GM19468 (cell line): ENCODE results near the gene TOM1.

Experiments used
- ATAC-seq: cut with Tn5 transposase; IDR thresholded peaks from one replicate; pipeline ENCODE4 v1.9.1; 2021; ENCODE audit warnings: mild to moderate bottlenecking, moderate library complexity, moderate number of reproducible peaks; ENCODE audit not compliant: unreplicated experiment; ENCODE audit errors: extremely low read depth

TOM1 gene

DNA sequence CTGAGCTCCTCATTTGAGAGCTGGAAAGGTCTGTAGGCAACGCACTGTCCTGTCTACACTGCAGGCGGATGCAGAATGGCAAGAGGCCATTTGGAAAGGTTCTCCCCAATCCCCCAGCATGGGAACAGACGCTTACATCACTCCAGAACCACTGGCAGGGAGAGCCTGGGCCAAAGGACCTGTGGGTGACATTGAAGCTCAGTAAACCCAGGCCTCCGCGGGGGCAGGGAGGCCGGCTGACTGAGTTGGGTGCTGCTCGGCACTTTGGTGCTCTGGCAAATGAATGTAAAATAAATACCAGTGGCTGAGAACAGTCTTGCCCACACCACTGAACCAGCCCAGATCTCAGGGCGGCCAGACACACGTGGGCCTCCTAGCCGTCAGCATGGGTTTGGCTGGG lies 22.4 kb downstream of the TOM1 start:
- no peak for ATAC-seq

DNA sequence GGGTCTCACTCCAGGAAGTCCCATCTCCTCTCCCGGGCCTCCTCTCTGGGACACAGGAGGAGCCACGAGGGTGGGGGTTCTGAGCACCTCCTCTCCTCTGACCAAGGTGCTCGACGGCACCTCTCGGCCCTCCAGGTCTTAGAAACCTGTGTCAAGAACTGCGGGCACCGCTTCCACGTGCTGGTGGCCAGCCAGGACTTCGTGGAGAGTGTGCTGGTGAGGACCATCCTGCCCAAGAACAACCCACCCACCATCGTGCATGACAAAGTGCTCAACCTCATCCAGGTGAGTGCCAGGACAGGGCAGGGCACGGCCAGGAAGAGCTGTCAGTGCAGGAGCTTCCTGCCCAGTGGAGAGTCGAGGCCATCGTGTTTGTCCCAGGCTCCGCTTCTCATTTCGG lies 23.2 kb downstream of the TOM1 start:
- no peak for ATAC-seq

DNA sequence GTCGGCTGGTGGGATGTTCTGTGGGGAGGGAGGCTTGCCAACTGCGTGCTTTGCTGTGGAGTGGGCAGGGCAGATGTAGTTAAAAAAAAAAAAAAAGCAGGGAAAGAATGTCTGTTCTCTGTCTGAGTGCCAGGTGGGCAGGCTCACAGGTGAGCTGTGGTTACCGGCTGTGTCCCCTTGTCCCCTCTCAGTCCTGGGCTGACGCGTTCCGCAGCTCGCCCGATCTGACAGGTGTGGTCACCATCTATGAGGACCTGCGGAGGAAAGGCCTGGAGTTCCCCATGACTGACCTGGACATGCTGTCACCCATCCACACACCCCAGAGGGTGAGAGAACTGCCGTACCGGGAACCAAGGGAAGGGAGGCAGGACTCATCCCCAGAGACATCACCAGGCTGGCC lies 23.6 kb downstream of the TOM1 start:
- no peak for ATAC-seq

DNA sequence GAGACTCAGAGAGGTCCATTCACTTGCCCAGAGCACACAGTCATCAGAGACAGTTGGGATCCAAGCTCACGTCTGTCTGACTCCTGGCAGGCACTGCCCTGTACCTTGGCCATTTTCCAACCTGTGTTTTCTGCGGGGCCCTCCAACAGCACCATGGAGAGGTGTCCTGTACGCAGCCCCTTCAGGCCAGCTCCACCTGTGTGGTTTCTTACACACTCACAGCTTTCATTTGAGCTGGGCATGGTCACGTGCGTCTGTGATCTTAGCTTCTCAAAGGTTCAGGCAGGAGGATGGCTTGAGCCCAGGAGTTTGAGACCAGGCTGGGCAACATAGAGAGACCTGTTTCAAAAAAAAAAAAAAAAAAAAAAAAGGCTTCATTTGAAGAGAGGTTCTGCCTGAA lies 24.4 kb downstream of the TOM1 start:
- ATAC-seq, result no peak

DNA sequence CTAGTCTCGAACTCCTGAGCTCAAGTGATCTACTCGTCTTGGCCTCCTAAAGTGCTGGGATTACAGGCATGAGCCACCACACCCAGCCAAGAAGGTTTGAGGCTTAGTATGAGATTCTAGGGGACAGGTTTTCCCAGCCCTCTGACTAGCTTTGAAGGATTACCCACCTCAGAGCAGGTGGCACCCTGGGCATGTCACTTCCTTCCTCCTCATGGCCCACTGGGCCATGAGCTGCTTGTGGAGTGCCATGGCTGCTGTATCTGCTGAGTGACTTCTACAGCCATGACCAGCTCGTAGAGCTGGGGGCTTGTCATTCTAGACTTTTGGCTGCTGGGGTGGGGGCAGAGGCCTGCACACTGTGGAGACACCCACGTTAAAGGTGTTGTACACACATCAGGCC lies 25.1 kb downstream of the TOM1 start:
- ATAC-seq, result no peak

DNA sequence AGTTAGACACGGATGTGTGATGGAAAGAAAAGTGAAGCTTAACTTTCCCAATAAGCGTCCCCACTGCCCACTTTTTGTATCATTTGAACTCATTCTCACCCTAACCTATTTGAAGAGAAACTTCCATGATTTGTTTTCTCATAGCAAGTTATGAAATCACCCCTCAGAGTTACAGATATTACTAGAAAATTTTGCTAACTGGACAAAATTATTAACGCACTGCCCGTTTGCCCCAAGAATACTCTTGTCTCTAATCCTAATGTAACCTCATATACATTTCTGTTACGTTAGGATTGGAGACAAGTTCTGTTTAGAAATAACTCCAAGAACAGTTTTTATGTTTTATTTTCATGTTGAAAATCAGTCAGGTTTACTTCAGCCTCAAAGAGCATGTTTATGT lies 25.5 kb downstream of the TOM1 start:
- ATAC-seq, result no peak

DNA sequence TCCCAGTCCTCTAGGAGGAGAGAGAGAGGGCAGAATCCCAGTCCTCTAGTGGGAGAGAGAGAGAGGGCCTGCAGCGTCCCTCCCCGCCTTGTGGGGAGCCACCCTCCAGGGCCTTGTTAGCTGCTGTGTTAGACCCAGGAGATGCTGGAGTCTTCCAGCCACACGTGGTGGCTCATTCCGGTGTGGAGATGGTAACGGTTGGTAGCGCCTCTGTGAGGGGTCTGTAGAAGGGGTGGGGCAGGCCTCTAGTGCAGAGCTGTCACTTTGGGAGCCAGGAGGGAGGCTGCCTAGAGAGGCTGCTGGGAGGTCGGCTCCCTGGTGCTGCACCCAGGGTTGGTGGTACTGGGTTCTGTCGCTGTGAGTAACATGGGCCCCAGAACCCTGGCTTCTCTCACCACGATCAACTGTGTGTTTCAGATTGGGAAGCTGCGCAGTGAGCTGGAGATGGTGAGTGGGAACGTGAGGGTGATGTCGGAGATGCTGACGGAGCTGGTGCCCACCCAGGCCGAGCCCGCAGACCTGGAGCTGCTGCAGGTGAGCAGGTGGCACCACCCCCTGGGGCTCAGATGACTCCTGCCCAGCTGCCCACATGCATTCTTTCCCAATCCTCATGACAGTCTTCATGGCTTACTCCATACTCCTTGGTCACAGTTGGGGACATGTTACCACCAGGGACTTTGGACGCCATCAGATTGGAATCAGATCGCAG lies 27.3 kb downstream of the TOM1 start:
- no peak for ATAC-seq

DNA sequence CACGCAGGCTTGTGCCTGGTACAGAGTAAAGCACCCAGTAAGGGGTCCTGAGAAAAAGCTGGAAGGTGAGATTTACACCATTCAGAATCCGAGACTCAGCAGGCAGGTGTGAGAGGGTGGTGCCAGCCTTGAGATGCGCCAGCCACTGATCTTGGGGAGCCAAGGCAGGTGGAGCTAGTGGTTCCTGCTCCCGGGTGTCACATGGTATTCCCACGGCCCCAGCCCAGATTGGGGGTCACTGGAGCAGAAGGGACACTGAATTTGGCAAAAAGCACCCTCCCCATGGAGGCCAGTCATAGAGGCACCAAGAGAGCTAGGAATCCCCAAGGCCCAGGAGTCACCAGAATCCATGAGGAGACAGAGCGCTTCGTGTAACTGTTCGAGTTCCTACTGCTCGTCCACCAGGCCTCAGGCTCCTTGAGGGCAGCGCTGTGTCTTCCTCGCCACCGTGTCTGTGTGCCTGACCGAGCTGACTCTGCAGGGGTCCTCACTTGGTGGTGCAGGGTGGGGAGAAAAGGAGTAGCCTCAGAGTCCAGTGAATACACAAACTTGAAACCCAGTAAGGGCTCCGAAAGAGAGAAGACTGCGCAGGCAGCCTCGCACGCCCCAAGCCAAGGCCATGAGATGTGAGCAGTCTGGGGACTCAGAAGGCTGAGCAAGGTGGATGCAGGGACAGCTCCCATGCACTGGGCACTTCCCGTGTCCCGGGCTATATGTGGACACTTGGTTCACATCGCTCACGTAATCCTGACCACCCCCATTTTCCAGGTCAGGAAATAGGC lies 28.2 kb downstream of the TOM1 start:
- no peak for ATAC-seq

DNA sequence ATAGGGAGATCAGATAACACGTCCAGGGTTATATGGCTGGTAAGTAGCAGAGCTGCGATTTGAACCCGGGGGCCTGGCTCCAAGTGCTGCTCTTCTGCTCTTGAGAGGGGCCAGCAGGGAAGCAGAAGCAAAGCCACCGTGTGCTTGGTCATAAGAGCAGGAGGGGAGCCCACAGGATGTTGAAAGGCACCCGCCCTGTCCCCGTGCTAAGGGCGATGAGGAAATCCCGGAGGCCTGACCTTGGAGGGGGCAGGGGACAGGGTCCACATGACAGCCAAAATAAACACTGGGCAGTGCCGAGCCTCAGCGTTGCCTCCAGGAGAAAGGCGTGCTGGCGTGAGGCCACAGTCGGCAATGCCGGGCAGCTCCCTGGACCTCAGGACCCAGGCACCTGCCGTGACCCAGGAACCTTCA lies 28.8 kb downstream of the TOM1 start:
- ATAC-seq, result no peak

DNA sequence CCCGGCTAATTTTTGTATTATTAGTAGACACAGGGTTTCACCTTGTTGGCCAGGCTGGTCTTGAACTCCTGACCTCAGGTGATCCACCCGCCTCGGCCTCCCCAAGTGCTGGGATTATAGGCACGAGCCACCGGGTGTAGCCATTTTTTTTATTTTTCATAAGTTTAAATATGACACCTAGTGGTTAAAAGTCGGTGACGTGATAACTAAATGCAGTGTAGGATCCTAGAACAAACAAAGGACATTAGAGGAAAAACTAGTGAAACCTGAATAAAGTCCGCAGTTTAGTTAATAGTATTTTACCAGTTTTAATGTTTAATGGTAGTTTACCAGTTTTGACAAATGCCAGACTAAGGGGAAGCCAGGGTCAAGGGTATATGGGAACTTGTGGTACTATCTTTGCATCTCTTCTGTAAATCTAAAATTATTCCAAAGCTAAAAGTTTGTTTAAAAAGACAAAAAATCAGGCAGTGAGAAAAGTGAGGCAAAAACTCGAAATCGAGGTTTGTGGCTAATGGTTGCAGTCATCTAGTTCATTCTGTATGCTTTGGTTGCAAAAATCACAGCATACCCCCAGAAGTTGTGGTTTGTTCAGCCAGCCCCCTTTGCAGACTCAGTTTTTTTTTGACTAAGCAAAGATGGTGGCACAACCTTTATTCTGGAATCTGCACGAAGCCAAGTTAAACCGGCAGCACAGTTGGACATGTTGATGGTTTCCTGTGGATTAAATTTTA lies 29.6 kb downstream of the TOM1 start:
- ATAC-seq, result no peak

DNA sequence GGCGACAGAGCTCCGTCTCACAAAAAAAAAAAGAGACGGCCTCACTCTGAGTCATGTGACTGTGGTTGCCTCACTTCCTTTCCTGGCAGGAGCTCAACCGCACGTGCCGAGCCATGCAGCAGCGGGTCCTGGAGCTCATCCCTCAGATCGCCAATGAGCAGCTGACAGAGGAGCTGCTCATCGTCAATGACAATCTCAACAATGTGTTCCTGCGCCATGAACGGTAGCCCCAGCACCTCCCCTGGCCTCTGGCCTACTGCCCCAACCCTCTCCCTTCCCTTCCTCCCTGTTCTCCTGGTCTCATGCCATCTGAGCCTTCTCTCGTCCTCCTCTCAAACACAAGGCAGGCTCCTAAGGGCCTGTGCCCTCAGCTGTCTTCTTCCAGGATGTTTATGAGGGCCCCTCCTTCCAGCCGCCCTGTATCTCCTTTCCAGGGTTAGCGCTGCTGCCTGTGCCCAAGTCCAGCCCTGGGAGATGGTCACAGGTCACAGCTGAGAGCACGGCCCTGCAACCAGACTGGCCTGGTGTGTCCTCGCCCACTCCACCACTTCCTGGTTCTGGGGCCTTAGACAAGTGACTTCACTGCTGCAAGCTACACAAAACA lies 30.7 kb downstream of the TOM1 start:
- ATAC-seq, result no peak

DNA sequence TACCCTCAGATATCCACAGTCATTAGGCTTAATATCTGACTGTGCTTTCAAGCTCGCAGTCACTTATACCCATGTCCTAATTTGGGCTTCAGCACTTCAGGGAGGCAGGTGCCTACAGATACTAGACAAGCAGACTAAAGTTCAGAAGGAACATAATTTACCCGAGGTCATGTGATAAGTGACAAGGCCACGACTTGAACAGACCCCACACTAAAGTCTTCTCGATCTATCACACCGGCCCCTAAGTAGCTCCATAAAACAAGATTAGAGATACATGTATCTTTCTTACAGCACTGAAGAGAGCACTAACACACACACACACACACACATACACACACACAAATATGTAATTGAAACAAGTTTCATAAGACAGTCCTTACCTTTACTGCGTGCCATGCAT lies 32.6 kb downstream of the TOM1 start:
- no peak for ATAC-seq

DNA sequence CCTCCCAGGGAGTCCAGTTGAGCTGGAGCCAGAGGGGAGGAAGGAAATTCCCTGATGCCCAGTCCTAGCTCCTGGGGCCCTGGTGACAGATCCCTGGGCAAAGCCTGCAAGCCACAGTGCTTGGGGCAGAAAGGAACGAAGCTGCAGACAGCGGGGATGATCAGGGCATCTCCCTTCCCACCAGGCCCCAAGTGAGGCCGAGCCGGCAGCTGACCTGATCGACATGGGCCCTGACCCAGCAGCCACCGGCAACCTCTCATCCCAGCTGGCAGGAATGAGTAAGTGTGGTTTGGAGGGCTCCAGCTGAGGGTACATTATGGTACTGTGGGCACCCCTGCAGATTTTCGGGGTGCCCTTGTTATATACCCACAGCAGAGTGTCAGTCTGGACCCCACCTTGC lies 33.5 kb downstream of the TOM1 start:
- ATAC-seq, result no peak

DNA sequence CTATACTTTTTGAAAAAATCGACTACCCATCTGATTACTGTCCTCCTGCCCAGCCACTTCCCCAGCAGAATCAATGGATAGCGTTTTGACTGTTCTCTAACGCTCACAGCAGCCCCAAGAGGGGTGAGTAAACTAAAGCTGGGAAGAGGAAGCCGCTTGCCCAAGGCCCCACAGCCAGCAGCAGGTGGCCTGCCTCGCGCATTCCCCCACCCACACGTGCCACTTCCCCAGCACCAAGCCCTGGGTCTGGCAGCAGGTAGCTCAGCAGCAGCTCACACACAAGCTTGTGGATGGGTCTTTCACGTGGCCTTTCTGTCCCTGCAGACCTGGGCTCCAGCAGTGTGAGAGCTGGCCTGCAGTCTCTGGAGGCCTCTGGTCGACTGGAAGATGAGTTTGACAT lies 34.3 kb downstream of the TOM1 start:
- no peak for ATAC-seq

DNA sequence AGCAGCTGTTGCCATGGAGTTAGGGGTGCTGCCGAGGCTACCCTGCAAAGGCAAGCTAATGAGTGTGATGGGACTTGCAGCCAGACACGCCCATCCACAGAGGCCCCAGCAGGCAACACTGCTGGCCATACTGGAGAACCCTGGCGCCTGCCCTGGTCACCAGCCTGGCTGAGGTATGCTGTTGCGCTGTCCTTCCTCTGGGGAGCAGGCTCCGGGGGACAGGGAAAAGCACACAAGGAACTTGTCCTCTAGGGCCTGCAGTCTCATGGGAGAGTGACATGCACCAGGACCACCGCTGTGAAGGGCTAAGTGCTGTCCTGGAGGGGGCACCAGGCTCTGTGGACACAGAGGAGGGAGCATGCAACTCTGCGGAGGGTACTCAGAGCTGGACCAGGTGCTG lies 35.8 kb downstream of the TOM1 start:
- ATAC-seq, result no peak

DNA sequence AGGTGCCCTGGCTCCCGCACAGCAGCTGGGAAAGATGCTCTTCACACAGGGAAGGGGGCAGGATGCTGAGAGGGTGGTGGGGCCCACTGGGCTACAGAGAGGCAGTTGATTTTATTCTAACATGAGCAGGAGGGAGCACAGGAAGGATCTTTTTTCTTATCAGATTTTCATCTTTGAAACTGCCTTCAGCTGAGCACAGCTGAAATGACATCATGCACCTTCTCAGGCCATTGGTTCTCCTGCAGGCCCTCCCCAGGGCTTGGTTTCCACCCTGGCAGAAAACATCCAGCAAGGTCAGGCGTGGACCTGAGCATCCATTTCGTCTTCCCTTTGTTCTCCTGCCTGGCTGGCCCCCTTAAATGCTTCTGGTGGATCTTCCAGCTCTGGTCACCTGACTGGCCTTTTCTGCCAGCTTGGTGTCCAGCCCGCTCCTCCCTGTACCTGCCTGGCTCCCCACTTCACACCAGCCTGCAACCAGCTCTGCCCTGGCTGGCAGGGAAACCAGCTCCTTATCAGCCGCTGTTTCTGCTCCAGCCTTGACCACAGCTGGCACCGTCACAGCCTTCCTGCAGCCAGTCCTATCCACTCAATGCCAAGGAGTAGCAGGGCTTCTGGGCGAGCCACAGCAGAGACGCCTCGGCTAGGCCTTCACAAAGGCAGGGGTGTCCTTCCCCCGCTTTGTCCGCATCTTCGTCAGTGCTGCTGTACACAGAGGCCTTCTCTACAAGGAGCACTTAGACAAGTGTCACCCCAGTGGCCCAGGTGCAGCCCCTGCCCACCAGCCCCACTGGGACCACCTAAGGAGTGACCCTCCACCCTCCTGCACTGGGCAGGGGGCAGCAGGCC lies 36.5 kb downstream of the TOM1 start:
- no peak for ATAC-seq

DNA sequence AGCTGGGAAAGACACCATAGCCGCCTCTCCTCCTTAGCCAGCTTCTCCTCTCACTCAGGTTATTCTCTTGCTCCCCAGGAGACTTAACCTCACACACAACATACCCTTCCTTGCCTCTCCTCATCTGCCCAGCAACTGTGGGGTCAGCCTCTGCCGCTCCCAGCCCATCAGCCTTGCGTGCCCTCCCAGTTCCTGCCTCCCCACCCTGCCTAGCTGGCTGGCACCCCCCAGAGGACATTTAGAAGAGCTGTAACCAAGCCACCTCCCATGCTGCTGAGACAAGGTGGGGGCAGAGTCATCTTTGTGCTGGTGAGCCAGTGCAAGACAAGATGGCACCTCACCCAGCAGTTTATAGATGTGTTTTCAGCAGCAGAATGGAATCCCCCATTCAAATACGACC lies 38.2 kb downstream of the TOM1 start:
- no peak for ATAC-seq

DNA sequence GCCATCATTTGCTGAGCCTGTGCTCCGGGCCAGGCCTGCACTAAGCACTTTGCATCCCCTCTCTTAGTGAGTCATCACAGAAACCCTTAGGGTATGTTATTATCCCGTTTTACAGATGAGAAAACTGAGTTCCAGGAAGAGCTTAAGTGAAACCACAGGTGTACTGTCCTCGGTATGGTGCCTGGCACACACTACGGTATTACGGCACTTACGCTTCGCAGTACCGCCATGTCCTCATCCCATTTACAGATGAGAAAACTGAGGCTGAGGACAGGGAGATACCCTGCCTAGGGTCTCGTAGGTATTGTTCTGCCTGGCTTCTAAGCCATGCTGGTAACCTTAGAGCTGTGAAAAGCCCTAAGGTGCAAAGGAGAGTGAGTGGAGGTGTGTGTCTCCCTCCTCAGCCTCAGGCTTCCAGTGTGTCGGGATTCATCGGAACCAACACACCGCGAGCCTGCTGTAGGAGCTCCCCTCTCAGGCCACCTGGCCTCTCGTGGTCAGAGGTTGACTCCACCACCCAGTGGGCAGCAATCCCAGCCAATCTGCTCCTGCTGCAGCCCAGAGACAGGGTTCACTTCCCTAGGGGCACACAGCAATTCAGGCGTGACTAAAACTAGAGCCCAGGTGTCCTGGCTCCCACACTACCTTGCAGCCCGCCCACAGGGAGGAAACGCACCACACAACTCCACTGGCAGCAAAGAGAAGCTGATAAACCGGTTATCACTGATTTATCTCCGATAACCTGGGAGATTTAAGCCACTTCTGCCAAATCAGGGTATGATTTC lies 41.6 kb downstream of the TOM1 start:
- no peak for ATAC-seq

DNA sequence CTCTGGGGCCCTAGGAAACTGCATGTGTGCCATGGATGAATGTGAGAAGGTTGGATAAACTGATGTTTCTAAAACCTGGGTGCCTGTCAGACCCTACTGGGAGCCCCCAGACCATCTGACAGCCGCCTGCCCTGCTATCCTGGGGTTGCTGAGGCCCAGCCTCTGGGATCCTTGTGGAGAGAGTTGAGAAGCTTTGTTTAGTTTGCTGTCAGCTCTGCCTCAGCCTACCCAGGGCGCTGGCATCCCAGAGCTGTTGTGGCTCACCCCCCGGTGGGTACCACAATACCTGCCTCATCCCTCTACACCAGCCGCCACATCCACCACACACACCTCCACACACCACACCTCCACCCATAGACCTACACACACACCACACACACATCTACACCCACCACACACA lies 42.7 kb downstream of the TOM1 start:
- ATAC-seq, result no peak
